ENCODE results near the gene SSX2IP.
"Not testable (repeated sequence)": the region's sequence is repeated elsewhere in the genome, so short reads cannot be mapped to it uniquely, and the experiment has no call there.

Gene SSX2IP

DNA sequence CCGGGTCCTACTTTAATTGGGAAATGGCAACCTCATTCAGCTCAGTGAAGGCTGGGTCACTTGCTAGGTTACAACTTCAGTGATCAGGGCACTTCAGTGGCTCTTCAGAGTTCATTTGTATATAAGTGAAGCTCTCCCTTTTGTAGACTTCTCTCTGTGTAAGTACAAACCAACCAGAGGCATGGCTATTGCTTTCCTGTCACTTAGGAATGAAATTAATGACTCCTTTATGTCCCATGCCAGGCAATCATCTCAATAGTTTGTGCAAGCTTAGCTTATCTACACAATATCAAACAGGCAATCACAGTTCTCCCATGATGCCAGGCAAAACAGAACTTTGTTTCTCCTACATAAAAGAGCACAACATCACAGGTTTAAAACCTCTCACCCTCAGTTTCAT lies 93.2 kb downstream of the SSX2IP start:
- TF ChIP-seq CTCF (IDR thresholded peaks at IDR 0.05; ENCODE audit: low read depth, low read length), result no peak
- DNase-seq (ENCODE audit: extremely low read depth, low read depth), result no peak

DNA sequence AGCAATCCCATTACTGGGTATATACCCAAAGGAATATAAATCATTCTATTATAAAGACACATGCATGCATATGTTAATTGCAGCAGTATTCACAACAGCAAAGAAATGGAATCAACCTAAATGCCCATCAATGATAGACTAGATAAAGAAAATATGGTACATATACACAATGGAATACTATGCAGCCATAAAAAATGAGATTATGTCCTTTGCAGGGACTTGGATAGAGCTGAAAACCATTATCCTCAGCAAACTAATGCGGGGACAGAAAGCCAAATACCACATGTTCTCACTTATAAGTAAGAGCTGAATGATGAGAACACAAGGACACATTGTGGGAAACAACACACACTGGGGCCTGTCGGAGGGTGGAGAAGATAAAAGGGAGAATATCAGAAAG lies 95.3 kb downstream of the SSX2IP start:
- DNase-seq (ENCODE audit: extremely low read depth, low read depth), result not testable (repeated sequence)

Measured in AG09319 (cell line).